K562 (cell line): ENCODE data around the gene LRRC25. TPM values are rescaled to one million over a fixed set of nuclear protein-coding genes. Genes with fewer than 3 reads are reported as not detected.

Experiments used
- DDX20 ChIP-seq: fragments of 450-650 bp; IDR thresholded peaks from 2 replicates; pipeline ENCODE4 v1.6.1; 2016; ENCODE audit warnings: missing genetic modification characterization, low read depth, mild to moderate bottlenecking, missing compliant biosample characterization, moderate library complexity
- KAT7 ChIP-seq: sonication (generic); formaldehyde crosslinking; IDR thresholded peaks from 2 replicates; pipeline ENCODE4 v1.8.0; 2022; ENCODE audit warnings: missing genetic modification reagents, mild to moderate bottlenecking, borderline replicate concordance
- KDM2B ChIP-seq: fragments of 250-450 bp; sonication (Bioruptor Pico); IDR thresholded peaks from 2 replicates; pipeline ENCODE4 v1.8.0; 2021; ENCODE audit warnings: mild to moderate bottlenecking, moderate library complexity
- KLF6 ChIP-seq: fragments of 250-450 bp; sonication (Bioruptor Pico); IDR thresholded peaks from 2 replicates; pipeline ENCODE4 v1.4.0; 2020; ENCODE audit warnings: mild to moderate bottlenecking, moderate library complexity, borderline replicate concordance
- SNIP1 ChIP-seq: fragments of 450-650 bp; IDR thresholded peaks from 2 replicates; pipeline ENCODE4 v1.7.1; 2017; ENCODE audit warnings: low read depth, mild to moderate bottlenecking
- SUPT5H ChIP-seq: fragments of 450-650 bp; IDR thresholded peaks from 2 replicates; pipeline ENCODE4 v1.6.1; 2016
- TAF1 ChIP-seq: IDR thresholded peaks from 2 replicates; pipeline ENCODE4 v1.6.1; 2011; ENCODE audit warnings: mild to moderate bottlenecking, low read length, moderate library complexity; ENCODE audit not compliant: insufficient read depth, control insufficient read depth, severe bottlenecking; ENCODE audit errors: extremely low read depth
- ZNF253 ChIP-seq: fragments of 250-450 bp; sonication (Bioruptor Pico); conservative IDR thresholded peaks from 2 replicates; pipeline ENCODE4 v1.6.1; 2021; ENCODE audit warnings: mild to moderate bottlenecking
- polyA plus RNA-seq, 8 experiments: library from polyadenylated mRNA; depleted of rRNA in 4 of 8; stranded (reverse) in 5 of 8; unstranded in 3 of 8; fragments of >200 nt; fragmentation: Nextera tagmentation in 2 of 8; fragmentation: Illumina TruSeq in 1 of 8; extraction: Ambion mirVana in 2 of 8; extraction: Trizol in 1 of 8; gene quantifications; 2 replicates each; pipeline versions ENCODE4 v1.2.1 to v1.2.3, GENCODE V29; 2011 to 2014; ENCODE audit warnings: inconsistent platforms in 1 of 8, missing spikeins in 1 of 8
- total RNA-seq, 7 experiments: library from RNA; depleted of rRNA in 6 of 7; stranded (reverse); fragments of >200 nt in 6 of 7; fragmentation: Illumina TruSeq in 2 of 7; extraction: Trizol in 2 of 7; gene quantifications; 2 replicates each; pipeline versions ENCODE4 v1.2.1 to v1.2.3, GENCODE V29; 2011 to 2021; ENCODE audit warnings: low replicate concordance in 1 of 7
- TF ChIP-seq, protein P1 (sequence below): fragments of 250-450 bp; sonication (Bioruptor Pico); IDR thresholded peaks from 2 replicates; pipeline ENCODE4 v1.8.0; 2021; ENCODE audit warnings: moderate library complexity, mild to moderate bottlenecking, inconsistent platforms
- TF ChIP-seq, protein P2 (sequence below): fragments of 450-650 bp; IDR thresholded peaks from 2 replicates; pipeline ENCODE4 v1.6.1; 2018; ENCODE audit not compliant: partially characterized antibody
- TF ChIP-seq, protein P3 (sequence below): sonication (generic); IDR thresholded peaks from 2 replicates; pipeline ENCODE4 v1.6.1; 2016

The LRRC25 gene
- total and polyA plus RNA-seq, 9 of the 15 experiments (the other 6 are each of a cell fraction or from before 2014, with no cell fraction given), result 0.07 to 0.36 (median 0.10) TPM; not detected in 3

DNA sequence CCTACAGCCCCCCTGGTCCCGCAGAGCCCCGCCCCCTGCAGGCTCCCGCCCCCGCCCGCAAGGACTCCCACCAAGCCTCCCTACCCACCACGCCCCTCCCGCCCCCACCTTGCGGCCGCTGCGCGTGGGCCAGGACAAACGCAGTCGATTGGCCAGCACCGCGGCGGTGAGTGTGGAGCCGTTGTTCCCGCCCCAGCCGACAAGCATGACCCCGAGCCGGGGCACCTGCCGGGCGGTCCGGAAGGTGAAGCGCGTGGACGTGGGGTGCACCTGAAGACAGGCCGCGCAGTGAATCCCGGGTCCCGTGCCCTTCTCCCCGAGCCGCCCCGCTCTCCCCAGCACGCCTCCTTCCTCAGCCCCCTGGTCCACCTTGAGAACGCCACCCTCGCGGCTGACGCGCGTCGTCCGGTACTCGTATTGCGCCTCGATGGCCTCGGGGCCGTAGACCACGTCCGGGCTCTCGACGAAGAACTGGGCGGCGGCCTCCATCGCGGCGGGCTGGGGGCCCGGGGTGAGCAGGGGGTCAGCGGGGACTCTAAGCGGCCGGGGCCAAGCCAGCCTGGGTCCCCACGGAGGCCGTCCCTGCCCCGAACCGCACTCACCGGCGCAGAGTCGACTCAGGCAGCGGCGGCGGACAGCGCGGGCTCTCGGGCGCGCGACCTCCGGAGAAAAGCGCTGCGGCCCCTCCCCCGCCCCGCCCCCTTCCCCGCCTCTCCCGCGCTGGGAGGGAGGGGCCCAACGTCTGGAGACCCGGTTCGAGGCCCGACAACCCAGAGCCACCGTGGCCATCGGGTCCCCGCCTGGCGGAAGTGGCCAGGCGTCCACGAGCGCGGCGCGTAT lies 40.3 kb upstream of the LRRC25 start, which contains the start of gene ISYNA1 (continued):
- TF ChIP-seq TAF1 (peak; percentile 55), KAT7 (CRISPR knock-in tag) (no peak), SNIP1 (no peak), SUPT5H (peak; percentile 70; the same call in 1 of the 2 replicates), ZNF253 (no peak), KDM2B (CRISPR knock-in tag) (no peak), KLF6 (CRISPR knock-in tag) (no peak), DDX20 (tag) (no peak)
- TF ChIP-seq, protein P1, sequence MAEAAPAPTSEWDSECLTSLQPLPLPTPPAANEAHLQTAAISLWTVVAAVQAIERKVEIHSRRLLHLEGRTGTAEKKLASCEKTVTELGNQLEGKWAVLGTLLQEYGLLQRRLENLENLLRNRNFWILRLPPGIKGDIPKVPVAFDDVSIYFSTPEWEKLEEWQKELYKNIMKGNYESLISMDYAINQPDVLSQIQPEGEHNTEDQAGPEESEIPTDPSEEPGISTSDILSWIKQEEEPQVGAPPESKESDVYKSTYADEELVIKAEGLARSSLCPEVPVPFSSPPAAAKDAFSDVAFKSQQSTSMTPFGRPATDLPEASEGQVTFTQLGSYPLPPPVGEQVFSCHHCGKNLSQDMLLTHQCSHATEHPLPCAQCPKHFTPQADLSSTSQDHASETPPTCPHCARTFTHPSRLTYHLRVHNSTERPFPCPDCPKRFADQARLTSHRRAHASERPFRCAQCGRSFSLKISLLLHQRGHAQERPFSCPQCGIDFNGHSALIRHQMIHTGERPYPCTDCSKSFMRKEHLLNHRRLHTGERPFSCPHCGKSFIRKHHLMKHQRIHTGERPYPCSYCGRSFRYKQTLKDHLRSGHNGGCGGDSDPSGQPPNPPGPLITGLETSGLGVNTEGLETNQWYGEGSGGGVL (CRISPR knock-in tag), result no peak
- TF ChIP-seq, protein P2, sequence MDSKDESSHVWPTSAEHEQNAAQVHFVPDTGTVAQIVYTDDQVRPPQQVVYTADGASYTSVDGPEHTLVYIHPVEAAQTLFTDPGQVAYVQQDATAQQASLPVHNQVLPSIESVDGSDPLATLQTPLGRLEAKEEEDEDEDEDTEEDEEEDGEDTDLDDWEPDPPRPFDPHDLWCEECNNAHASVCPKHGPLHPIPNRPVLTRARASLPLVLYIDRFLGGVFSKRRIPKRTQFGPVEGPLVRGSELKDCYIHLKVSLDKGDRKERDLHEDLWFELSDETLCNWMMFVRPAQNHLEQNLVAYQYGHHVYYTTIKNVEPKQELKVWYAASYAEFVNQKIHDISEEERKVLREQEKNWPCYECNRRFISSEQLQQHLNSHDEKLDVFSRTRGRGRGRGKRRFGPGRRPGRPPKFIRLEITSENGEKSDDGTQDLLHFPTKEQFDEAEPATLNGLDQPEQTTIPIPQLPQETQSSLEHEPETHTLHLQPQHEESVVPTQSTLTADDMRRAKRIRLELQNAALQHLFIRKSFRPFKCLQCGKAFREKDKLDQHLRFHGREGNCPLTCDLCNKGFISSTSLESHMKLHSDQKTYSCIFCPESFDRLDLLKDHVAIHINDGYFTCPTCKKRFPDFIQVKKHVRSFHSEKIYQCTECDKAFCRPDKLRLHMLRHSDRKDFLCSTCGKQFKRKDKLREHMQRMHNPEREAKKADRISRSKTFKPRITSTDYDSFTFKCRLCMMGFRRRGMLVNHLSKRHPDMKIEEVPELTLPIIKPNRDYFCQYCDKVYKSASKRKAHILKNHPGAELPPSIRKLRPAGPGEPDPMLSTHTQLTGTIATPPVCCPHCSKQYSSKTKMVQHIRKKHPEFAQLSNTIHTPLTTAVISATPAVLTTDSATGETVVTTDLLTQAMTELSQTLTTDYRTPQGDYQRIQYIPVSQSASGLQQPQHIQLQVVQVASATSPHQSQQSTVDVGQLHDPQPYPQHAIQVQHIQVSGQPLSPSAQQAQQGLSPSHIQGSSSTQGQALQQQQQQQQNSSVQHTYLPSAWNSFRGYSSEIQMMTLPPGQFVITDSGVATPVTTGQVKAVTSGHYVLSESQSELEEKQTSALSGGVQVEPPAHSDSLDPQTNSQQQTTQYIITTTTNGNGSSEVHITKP, result no peak
- TF ChIP-seq, protein P3, sequence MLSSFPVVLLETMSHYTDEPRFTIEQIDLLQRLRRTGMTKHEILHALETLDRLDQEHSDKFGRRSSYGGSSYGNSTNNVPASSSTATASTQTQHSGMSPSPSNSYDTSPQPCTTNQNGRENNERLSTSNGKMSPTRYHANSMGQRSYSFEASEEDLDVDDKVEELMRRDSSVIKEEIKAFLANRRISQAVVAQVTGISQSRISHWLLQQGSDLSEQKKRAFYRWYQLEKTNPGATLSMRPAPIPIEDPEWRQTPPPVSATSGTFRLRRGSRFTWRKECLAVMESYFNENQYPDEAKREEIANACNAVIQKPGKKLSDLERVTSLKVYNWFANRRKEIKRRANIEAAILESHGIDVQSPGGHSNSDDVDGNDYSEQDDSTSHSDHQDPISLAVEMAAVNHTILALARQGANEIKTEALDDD, result no peak
